ENCODE data around the gene GTF2H1.
A peak's percentile ranks its signal among the peaks of the same experiment; 100 is the strongest.
"Not testable (repeated sequence)": the region's sequence is repeated elsewhere in the genome, so short reads cannot be mapped to it uniquely, and the experiment has no call there.

Gene GTF2H1

DNA sequence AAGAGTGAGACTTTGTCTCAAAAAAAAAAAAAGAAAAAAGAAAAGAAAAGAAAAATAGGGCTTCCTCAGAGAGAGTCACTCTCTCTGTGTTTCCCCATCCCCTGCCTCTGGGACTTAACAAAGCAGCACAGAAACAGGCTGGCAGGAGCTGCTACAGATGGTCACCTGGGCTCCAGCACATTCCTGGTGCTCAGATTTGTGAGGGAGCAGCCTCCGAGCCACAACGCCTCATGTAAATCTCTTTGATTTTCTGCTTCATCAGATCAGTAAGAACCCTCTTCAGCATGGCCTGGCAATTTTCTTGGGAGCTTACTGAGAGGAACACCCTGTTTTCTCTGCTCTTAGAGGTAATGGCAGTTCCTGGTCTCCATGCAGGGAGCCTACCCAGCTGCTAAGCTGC is 56.8 kb downstream of the GTF2H1 start:
- Mint-ChIP-seq H3K4me3 (no peak overlapping the region), H3K27me3 (no peaks in the 10 kb centered on the region), H3K4me1 (ENCODE audit: low read depth) (peaks cover 15% of the 10 kb centered on the region), H3K9me3 (ENCODE audit: low read depth) (no peaks in the 10 kb centered on the region), H3K27ac (no peak overlapping the region), H3K36me3 (no peaks in the 10 kb centered on the region)

DNA sequence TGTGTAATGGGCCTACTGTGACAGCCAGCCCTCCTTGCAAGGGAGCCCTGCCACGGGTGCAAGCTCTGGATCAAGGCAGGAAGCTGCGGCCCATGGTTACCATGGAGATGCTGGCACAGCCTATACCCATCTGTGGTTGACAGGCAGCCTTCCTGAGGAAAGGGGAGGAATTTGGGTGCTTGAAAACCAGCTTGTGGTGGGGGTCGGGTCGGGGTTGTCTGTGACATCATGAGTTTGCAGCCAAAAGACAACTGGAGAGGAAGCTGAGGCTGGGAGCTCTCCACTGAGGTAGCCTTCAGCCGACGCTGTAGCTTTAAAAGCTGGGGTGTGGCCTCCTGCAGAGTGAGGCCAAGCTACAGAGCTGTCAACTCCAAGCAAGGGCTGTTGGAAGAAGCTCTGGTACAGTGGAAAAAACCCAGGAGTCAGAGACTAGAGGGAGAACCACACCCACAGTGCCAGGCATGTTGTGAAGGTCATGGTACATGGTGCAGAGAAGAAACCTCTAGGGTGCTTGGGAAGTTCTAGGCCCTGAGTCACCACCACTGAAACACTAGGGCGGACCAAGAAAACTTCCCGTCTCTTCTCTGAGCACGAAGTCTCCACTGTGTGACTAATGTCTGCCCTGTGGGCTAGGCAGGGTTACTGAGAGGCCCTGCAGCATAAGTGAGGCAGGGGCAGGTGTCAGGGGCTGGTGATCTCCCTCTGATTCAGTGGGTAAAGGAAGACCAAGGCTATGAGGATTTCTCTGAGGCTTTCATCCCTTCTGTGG is 61.2 kb downstream of the GTF2H1 start:
- no peaks in the 10 kb centered on the region for H3K9me3 Mint-ChIP-seq (ENCODE audit: low read depth)
- H3K4me1 Mint-ChIP-seq (ENCODE audit: low read depth): peaks cover 35% of the 10 kb centered on the region
- H3K36me3 Mint-ChIP-seq: no peaks in the 10 kb centered on the region
- H3K27me3 Mint-ChIP-seq: no peaks in the 10 kb centered on the region
- H3K4me3 Mint-ChIP-seq: peak overlapping the region; percentile 75
- H3K27ac Mint-ChIP-seq: peak overlapping the region; percentile 98

DNA sequence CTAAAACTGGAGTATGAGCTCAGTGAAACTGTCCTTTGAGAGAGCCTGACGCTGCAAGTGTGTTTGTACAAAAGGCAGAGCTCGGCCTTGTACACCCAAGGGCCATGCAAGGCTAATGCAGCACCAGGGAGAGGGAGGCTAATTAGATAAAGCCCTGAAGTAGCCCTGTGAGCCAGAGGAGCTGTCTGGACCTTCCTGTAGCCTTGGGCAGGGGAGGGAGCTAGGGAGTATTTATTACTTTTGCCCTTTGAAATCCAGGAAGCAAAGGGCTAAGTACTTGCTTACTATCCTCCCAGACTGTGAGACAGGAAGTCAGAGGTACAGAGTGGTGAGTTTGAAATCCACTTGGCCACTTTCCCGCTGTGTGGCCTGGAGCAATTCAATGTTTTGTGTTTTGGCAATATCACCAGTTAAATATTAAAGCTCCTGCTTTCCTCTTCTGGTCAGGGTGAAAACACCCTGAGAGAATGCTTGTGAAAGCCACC is 61.8 kb downstream of the GTF2H1 start:
- Mint-ChIP-seq H3K27me3 (no peaks in the 10 kb centered on the region), H3K9me3 (ENCODE audit: low read depth) (no peaks in the 10 kb centered on the region), H3K36me3 (no peaks in the 10 kb centered on the region), H3K4me1 (ENCODE audit: low read depth) (peaks cover 35% of the 10 kb centered on the region), H3K27ac (peak overlapping the region; percentile 98), H3K4me3 (peak overlapping the region; percentile 75)

DNA sequence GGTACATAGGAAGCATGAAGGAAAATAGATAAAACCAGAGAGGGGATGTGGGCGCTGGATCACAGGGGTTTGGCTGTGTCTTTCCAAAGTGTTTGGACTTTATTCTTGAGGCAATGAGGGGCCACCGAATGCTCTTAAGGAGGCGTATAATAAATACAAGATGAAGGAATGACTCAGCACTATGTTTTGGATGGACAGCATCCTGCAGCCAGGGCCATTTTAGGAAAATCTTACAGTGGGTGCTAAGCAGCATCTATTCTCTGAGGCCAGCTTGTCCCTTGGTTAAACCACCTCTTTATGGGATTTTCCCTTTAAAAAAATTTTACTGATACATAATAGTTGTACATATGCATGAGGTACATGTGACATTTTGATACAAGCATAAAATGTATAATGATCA is 67.7 kb downstream of the GTF2H1 start:
- Mint-ChIP-seq H3K27ac (no peak overlapping the region), H3K9me3 (ENCODE audit: low read depth) (no peaks in the 10 kb centered on the region), H3K4me3 (no peak overlapping the region), H3K4me1 (ENCODE audit: low read depth) (peaks cover 41% of the 10 kb centered on the region), H3K27me3 (no peaks in the 10 kb centered on the region), H3K36me3 (no peaks in the 10 kb centered on the region)

DNA sequence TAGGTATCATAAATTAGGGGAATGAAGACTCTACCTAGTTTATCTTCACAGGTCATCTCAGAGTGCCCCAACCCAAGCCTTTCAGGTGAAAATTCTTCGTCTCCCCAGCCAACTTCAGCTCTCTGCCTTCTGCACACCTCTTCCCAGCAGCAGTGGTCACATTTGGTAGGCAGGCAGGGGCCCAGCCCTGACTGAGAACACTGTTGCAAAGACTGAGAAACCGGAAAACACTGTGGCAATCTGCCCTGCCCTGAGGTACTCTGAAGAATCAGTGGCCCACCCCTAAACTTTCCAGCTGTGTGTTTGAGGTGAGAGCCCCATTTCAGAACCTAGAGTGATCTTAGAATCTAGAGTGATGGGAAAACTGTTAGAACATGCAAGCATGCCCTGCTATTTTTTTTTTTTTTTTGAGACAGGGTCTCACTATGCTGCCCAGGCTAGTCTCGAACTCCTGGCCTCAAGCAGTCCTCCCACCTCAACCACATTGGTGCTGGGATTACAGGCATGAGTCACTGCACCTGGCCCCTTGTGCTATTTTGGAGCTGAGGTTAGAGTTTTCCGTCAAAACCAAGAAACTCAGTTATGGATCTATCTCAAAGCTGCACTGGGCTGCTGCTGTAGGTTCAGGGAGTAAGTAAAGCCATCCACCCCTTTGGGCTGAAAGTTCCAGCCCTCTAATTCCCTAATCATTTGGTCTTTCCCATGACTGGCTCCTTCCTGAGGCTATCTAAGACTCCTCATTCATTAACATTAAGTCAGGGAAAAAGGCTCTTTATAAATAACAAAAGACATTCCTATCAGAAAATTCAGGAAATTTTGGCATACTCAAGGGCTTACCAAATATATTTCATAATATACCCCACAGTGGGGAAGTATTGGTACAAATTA is 70.3 kb downstream of the GTF2H1 start:
- H3K4me1 Mint-ChIP-seq (ENCODE audit: low read depth): peaks cover 33% of the 10 kb centered on the region
- peak overlapping the region; percentile 63 for H3K4me3 Mint-ChIP-seq
- H3K27me3 Mint-ChIP-seq: no peaks in the 10 kb centered on the region
- H3K27ac Mint-ChIP-seq: peak overlapping the region; percentile 83
- H3K36me3 Mint-ChIP-seq: peaks cover 10% of the 10 kb centered on the region
- H3K9me3 Mint-ChIP-seq (ENCODE audit: low read depth): no peaks in the 10 kb centered on the region

DNA sequence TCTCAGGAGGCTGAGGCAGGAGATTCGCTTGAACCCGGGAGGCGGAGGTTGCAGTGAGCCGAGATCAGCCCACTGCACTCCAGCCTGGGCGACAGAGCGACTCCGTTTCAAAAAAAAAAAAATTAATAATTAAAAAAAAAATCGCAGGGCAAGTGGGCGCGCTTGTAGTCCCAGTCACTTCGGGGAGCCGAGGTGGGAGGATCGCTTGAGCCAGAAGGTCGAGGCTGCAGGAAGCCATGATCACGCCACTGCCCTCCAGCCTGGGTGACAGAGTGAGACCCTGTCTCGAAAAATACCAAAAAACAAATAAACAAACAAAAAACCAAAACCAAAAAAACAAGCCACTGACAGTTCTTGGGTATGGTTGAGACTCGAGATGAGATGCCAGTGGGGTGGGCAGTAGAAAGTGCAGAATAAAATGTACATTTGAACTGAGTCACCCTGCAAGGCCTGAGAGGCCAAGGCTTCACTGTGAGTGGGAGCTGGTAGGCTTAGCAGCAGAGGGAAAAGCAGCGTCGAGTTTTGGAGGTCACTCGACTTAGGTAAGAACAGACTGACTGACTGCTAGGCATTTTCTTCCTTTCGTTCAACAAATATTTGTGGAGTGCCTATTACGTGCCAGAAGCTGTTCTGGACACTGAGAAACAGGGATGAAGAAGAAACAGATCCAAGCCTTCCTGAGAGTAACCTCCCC is 71.4 kb downstream of the GTF2H1 start:
- peak overlapping the region; percentile 96 for H3K4me3 Mint-ChIP-seq
- H3K36me3 Mint-ChIP-seq: peaks cover 15% of the 10 kb centered on the region
- H3K4me1 Mint-ChIP-seq (ENCODE audit: low read depth): peaks cover 38% of the 10 kb centered on the region
- peak overlapping the region; percentile 98 for H3K27ac Mint-ChIP-seq
- H3K9me3 Mint-ChIP-seq (ENCODE audit: low read depth): no peaks in the 10 kb centered on the region
- H3K27me3 Mint-ChIP-seq: no peaks in the 10 kb centered on the region

DNA sequence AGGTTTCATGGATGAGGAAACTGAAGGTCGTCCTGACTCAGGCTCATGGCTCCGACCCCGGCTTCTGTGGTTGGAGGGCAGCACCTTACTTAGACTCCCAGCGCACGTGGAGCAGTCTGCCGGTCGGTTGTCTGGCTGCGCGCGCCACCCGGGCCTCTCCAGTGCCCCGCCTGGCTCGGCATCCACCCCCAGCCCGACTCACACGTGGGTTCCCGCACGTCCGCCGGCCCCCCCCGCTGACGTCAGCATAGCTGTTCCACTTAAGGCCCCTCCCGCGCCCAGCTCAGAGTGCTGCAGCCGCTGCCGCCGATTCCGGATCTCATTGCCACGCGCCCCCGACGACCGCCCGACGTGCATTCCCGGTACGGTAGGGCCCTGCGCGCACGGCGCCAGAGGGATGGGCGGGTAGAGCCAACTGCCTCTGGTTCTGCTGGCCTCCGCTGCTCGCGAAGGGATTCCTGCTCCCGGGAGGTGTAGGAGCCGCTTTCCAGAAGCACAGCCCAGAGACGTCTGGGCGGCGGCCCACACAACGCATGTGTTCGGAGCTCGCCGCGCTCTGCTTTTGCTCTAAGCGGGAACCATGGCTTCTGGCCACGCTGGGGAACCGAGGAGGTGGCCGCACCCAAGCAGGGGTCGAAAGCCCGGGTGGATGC is 72.0 kb downstream of the GTF2H1 start, which contains the start of gene LDHA:
TSS of gene LDHA (plus strand) at position 289 of the 653 bp plus-strand sequence. CDS start 2,280 bp downstream, outside the sequence.
- Mint-ChIP-seq H3K4me3 (peak within 1 kb of the TSS; percentile 96), H3K4me1 (ENCODE audit: low read depth) (peaks cover 44% of the 10 kb centered on the region), H3K36me3 (peaks cover 16% of the 10 kb centered on the region), H3K9me3 (ENCODE audit: low read depth) (no peaks in the 10 kb centered on the region), H3K27me3 (no peaks in the 10 kb centered on the region), H3K27ac (peak within 1 kb of the TSS; percentile 98)

DNA sequence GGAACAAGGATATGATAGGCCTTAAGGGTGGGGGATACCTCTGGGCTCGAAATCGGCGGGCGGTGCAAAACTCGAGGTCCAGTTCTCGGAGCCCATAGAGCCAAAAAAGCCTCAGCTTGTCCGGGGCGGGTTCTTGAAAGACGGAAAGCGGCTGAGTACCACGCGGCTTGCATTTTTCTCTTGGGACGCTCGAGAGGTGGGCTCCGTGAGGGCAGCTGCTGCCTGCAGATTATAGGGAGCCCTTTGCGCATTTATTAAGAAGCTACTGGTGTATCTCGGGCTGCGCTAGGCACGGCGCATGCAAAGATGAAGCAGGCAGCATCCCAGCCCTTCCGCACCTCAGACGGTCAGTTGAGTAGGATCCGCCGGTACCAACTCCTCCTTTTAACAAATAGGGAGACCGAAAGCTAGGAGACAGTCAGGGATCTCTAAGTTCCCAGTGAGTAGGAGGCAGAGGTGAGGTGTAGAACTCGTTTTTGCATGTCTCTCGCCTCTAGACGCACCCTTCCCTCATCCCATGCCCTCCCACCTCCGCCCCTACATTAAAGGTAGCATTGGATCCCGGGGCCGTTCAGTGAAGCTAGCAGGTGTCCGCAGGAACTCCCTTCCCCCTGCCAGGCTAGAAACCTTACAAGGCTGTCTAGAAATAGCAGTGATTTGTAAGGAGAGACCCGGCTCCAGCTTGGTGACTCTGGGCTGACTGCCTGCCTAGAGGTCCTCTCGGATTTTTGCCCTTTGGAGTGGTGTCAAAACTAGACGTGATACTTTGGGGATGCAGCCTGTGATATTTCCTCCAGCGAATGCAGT is 72.8 kb downstream of the GTF2H1 start:
- H3K4me1 Mint-ChIP-seq (ENCODE audit: low read depth): peaks cover 45% of the 10 kb centered on the region
- H3K36me3 Mint-ChIP-seq: peaks cover 16% of the 10 kb centered on the region
- H3K4me3 Mint-ChIP-seq: peak overlapping the region; percentile 96

DNA sequence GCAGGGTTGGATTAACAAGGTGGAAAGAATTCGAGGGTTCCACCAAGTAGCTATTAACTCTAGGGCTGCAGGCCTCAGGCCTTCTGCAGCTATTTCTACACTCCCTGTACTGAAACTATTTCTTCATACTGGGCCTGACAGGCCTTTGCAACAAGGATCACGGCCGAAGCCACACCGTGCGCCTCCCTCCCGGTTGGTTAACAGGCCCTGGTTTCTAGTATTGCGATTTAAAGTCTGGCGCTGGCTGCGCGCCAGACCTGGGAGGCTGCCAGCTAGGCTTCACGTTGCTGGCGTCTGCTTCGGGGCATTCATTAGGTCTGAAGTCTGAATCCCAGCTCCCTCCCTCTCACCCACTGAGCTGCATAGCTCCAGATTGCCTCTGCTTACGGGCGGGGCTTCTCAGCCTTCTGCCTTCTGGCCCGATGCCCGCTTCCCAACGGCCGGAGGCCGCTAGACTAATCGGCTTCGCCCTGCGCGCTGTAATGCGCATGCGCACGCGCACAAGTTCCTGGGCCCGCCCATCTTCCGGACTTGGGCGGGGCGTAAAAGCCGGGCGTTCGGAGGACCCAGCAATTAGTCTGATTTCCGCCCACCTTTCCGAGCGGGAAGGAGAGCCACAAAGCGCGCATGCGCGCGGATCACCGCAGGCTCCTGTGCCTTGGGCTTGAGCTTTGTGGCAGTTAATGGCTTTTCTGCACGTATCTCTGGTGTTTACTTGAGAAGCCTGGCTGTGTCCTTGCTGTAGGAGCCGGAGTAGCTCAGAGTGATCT is 73.6 kb downstream of the GTF2H1 start:
- Mint-ChIP-seq H3K4me3 (peak overlapping the region; percentile 96), H3K27me3 (no peaks in the 10 kb centered on the region), H3K4me1 (ENCODE audit: low read depth) (peaks cover 47% of the 10 kb centered on the region), H3K9me3 (ENCODE audit: low read depth) (no peaks in the 10 kb centered on the region), H3K27ac (peak overlapping the region; percentile 98), H3K36me3 (peaks cover 19% of the 10 kb centered on the region)

More for the DNA sequence above, 72.8 kb downstream of the GTF2H1 start:
- H3K9me3 Mint-ChIP-seq (ENCODE audit: low read depth): no peaks in the 10 kb centered on the region
- no peaks in the 10 kb centered on the region for H3K27me3 Mint-ChIP-seq
- peak overlapping the region; percentile 98 for H3K27ac Mint-ChIP-seq

DNA sequence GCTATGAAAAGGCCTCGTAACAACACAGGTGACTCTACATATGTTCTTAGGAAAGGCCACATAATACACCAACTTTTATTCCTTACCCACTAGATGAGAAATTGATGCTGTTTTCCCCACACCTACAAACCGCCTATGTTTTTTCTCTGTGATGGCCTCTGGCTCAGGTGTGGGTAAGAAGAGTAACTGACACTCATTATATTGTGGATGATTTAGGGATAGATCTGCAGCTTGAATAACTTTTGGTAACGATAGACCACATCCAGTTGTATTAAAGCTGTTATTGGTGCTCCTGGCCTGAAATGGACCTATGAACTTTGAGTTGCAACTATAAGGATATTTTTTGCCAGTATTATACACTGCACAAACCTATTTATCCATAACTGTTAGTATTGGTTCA is 75.6 kb downstream of the GTF2H1 start:
- Mint-ChIP-seq H3K27ac (peak overlapping the region; percentile 64), H3K4me3 (peak overlapping the region; percentile 74), H3K9me3 (ENCODE audit: low read depth) (no peaks in the 10 kb centered on the region), H3K36me3 (peaks cover 19% of the 10 kb centered on the region), H3K27me3 (no peaks in the 10 kb centered on the region), H3K4me1 (ENCODE audit: low read depth) (peaks cover 32% of the 10 kb centered on the region)

DNA sequence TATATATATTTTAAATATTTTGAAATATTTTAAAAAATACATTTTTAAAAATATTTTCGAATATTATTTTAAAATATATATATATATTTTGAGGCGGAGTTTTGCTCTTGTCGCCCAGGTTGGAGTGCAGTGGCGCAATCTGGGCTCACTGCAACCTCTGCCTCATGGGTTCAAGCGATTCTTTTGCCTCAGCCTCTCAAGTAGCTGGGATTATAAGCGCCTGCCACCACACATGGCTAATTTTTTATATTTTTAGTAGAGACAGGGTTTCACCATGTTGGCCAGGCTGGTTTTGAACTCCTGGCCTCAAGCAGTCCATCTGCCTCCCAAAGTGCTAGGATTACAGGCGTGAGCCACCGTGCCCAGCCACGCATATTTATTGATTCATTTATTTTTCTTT is 78.7 kb downstream of the GTF2H1 start:
- H3K4me3 Mint-ChIP-seq; H3K27ac Mint-ChIP-seq; H3K9me3 Mint-ChIP-seq (ENCODE audit: low read depth); H3K27me3 Mint-ChIP-seq: not testable (repeated sequence)
- Mint-ChIP-seq H3K4me1 (ENCODE audit: low read depth) (peaks cover 31% of the 10 kb centered on the region), H3K36me3 (peaks cover 19% of the 10 kb centered on the region)

DNA sequence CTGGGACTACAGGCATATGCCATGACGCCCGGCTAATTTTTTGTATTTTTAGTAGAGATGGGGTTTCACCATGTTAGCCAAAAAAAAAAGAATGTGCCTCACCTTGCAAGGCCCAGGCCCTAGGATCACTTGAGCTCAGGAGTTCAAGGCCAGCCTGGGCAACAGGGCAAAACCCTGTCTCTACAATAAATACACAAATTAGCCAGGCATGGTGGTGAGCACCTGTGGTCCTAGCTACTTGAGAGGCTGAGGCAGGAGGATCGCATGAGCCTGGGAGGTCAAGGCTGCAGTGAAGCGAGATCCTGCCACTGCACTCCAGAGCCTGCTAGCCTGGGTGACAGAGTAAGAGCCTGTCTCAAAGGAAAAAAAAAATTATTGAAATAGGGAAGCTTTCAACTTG is 81.7 kb downstream of the GTF2H1 start:
- Mint-ChIP-seq H3K9me3 (ENCODE audit: low read depth) (no peaks in the 10 kb centered on the region), H3K36me3 (peaks cover 13% of the 10 kb centered on the region), H3K4me1 (ENCODE audit: low read depth) (peaks cover 18% of the 10 kb centered on the region), H3K4me3 (no peak overlapping the region), H3K27me3 (no peaks in the 10 kb centered on the region), H3K27ac (no peak overlapping the region)

DNA sequence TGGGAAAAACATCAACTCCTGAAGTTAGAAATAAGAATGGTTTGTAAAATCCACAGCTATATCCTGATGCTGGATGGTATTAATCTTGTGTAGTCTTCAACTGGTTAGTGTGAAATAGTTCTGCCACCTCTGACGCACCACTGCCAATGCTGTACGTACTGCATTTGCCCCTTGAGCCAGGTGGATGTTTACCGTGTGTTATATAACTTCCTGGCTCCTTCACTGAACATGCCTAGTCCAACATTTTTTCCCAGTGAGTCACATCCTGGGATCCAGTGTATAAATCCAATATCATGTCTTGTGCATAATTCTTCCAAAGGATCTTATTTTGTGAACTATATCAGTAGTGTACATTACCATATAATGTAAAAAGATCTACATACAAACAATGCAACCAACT is 85.0 kb downstream of the GTF2H1 start:
- H3K27me3 Mint-ChIP-seq; H3K9me3 Mint-ChIP-seq (ENCODE audit: low read depth); H3K4me3 Mint-ChIP-seq; H3K27ac Mint-ChIP-seq: not testable (repeated sequence)
- peaks cover 22% of the 10 kb centered on the region for H3K4me1 Mint-ChIP-seq (ENCODE audit: low read depth)
- peaks cover 15% of the 10 kb centered on the region for H3K36me3 Mint-ChIP-seq

All from activated naive CD8-positive, alpha-beta T cell (primary cell).